Measurements from ENCODE around the gene PAQR8. TPM values are rescaled to one million over a fixed set of nuclear protein-coding genes. Genes with fewer than 3 reads are reported as not detected.
"Not testable (repeated sequence)": the region's sequence is repeated elsewhere in the genome, so short reads cannot be mapped to it uniquely, and the experiment has no call there.

Gene PAQR8
- polyA plus RNA-seq, 4 donors: 14.6 to 33.8 (median 28.2) TPM

DNA sequence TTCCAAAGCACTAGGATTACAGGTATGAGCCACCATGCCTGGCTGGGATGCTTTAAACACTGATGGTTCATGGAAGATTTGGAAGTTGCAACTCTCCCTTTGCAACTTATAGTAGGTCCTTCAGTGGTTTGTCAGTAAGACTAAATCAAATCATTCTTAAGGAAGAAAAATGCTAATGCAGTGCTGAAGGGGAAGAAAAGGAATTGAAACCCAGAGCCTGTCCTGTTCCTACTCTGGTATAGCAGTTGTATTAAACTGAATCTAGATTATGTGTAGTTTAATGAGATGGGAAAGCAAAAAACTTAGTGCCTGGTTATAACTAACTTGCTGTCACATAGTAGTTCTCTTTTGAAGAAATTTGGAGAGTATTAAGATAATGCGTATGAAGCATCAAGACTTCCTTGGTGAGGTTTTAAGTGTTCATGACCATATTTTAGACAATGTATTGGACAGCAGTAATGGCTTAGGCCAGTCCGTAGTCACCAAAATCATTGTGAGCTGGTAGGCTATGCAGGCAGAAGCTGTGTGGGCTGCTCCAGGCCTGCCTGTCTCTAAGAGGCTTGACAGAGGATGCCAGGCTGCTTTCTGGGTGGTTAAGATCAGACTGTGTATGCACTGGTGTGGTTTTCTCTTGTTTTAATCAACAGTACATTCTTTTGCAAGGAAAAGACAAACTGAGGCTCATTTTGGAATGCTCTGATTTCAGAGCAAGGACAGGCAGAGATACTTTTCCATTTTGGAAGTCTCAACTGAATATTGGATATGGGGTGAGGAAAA lies 14.0 kb downstream of the PAQR8 start:
- no peak for DNase-seq (ENCODE audit: low read depth in 4 of 4, low spot score in 3 of 4)

DNA sequence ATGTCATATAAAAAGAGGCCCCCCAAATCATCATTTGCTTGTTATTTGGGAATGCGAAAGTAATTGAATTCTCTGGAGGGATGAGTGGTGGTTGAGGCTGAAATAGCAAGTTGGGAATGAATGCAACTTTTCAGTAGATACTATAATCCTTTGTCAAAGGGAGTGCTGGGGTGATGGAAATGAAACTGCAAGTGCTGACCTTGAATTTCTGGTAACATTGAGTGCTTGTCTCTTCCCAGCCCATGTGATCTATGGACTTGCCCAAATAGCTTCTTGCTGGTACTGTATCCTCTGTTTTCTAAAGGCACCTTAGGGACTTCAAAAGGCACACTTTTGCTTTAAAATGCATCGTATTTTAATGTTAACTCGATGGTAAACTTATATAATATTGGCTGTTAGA lies 14.8 kb downstream of the PAQR8 start:
- DNase-seq (ENCODE audit: low read depth in 4 of 4, low spot score in 3 of 4): no peak

DNA sequence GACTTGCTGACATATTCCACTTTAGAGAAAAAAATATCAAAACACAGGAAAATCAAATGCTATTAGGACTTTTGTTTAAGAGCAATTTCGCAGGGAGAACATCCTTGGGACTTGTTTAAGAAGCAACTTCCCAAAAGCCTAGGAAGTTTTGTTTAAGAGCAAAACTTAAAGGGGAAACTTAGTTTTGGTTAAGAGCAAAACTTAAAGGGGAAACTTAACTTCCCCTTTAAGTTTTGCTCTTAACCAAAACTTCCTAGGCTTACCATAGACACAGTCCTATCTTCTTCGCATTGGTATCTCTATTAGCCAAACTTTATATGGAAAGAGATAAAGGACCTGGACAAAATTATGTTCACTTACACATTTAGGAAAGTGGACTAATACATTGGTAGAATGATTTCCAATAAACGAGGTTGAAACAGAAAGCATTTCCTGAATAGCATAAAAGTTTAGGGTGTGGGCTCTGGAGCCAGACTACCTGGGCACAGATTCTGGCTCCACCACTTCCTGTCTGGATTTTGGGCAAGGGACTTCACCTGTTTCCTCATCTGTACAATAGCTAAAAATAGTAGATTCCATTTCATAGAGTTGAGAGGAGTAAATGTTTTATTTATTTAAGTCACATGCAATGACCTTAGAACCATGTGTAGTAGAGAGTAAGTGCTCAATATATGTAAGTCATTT lies 15.7 kb downstream of the PAQR8 start:
- DNase-seq (ENCODE audit: low read depth in 4 of 4, low spot score in 3 of 4): no peak

DNA sequence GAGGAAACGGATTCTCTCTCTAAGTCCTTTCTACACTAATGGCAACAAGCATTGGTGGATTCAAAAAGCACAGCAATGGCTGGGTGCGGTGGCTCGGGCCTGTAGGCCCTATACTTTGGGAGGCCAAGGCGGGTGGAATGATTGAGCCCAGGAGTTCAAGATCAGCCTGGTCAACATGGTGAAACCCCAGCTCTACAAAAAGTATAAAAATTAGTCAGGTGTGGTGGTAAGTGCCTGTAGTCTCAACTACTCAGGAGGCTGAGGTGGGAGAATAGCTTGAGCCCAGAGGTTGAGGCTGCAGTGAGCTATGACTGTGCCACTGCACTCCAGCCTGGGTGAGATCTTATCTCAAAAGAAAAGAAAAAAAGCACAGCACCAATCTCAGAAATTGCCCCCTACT lies 19.3 kb downstream of the PAQR8 start:
- DNase-seq (ENCODE audit: low read depth in 4 of 4, low spot score in 3 of 4): no peak

DNA sequence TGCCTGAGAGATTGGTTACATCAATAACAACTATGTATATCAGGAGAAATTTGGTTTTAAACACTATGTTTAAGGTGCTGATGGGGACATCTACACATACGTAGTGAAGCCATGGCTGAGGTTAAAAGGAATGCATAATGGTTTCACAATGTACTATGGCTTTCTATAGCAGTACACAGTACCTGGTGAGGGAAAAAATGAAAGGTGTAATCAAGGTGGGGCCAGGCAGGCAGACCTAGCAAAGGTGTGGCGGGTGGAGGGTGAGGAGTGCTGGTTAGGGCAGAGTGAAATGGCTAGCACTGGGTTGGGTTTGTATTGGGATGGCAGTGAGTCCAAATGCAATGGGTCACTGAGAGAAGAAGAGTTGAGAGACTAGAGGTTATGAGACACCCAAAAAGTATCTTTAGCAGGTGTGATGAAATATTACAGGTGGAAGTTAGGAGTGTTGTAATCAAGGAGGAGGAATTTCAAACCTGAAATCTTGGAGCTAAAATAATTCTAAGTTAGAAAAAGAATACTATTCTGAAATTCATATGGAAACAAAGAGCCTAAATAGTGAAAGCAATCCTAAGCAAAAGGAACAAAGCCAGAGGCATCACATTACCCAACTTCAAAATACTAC lies 22.3 kb downstream of the PAQR8 start:
- DNase-seq (ENCODE audit: low read depth in 4 of 4, low spot score in 3 of 4): no peak

DNA sequence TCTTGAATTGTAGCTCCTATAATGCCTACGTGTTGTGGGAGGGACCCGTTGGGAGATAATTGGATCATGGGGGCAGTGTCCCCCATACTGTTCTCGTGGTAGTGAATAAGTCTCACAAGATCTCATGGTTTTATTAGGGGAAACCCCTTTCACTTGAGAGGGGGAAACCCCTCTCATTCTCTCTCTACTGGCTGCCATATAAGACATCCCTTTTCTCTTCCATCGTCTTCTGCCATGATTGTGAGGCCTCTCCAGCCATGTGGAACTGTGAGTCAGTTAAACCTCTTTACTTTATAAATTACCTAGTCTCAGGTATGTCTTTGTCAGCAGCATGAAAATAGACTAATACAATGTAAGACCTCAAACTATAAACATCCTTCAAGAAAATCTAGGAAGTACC lies 23.1 kb downstream of the PAQR8 start:
- no peak for DNase-seq (ENCODE audit: low read depth in 4 of 4, low spot score in 3 of 4)

DNA sequence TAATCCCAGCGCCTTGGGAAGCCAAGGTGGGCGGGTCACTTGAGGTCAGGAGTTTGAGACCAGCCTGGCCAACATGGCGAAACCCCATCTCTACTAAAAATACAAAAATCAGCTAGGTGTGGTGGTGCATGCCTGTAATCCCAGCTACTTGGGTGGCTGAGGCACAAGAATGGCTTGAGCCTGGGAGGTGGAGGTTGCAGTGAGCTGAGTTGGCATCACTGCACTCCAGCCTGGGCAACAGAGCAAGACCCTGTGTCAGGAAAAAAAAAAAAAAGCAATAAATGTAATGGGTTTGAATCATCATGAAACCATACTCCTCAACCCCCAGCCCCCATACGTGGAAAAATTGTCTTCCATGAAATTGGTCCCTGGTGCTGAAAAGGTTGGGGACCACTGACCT lies 26.2 kb downstream of the PAQR8 start:
- not testable (repeated sequence) for DNase-seq (ENCODE audit: low read depth in 4 of 4, low spot score in 3 of 4)

DNA sequence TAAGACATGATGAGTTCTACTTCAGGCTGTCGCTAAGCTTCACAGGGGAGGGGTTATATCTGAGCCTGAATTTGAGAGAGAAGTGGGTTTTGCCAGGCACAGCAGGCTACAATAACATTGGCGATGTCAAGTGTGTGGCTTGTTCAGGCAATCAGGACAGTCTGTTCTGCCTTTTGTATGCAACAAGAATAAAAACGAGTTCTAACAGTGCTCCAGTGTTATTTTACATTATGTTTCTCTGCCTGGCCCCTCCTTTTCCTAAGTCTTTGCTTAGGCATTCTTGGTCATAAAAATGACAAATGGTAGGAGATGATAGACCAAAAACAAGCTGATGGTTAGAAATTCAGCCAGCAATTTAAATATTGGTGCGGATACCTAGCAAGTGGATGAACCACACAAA lies 26.8 kb downstream of the PAQR8 start:
- DNase-seq (ENCODE audit: low read depth in 4 of 4, low spot score in 3 of 4): no peak

DNA sequence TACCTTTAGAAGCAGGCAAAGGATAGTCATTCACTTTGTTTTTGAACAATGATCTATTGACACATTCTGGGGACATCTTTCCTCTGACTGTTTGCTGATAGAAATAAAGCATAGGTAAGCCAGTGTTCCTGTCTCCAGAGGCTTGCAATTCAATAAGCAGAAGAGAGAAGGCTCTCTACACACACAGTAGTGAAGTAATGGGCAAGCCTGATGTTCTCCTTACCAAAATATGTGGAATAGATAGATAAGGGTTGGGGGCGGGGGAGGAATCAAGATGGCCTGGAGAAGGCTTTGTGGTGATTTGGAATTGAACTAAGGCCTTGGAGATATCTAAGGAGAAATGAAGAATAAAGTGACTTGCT lies 27.3 kb downstream of the PAQR8 start:
- DNase-seq (ENCODE audit: low read depth in 4 of 4, low spot score in 3 of 4): no peak

DNA sequence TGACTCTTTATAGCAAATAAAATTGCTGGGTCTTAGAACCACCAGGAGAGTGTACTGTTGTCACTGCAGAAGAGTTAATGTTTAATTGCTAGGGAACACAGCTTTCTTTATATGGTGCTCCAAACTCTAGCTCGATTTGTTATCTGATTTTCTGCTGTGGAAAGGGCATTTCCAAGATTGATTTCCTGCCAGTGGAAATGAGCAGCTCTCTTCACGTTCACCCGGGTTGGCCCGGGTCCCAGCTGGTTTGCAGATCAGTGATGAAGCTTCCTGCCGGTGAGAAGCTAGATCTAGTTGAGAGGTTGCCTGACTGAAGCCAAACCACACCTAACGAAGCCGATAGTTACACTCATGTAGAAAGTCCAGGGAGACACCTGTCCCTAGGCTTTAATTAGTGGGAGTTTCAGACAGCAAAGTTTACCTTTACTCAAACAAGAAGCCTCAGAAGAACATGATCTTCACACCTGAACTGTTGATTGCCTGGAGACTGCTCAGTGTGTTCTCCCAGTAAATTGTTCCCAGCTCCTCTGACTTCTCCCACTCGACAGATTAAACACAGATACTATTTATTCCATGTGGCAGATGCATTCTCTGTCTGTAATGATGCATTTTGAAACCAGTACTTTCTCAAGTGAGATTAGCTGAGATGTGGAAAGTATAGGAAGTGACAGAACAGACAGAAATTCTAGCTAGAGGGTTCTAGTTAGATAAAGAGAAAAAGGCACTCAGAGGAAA lies 27.8 kb downstream of the PAQR8 start:
- peak in 1 of 4 donors; percentile 24 for DNase-seq (ENCODE audit: low read depth in 4 of 4, low spot score in 3 of 4)

DNA sequence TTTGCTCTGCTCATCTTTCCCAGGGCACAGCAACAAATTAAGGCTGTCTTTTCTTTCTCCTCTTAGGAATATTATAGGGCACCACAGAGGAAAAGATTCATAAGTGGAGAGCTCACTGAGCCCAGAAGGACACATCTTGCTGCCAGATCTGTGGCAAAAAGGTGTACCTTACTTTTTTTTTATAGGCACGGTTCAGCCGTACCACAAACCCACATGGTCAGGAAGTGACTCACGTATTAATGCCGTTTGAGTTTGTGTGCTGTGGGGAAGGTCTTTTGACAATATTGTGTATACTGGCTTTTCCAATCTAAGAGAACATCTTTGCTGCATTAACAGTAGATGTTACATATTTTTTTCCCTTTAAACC lies 28.4 kb downstream of the PAQR8 start:
- DNase-seq (ENCODE audit: low read depth in 4 of 4, low spot score in 3 of 4): no peak

DNA sequence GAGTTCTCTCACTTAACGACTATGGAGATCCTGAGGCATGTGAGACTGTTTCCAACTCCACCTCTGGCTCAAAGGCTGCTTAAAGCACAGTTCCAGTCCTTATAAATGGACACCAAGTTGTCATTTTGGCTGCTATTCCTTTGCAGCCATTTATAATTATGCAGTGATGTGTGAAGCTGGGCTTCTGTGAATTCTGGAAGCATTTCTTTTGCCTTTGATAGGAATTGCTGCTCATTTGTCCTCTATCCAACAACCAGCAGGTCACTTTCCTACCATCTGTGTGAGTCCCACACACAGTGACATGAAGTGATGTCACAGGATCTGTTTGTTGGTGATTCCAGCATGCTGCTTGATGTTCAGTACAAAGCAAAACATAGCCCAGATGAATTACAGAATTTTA lies 29.6 kb downstream of the PAQR8 start:
- no peak for DNase-seq (ENCODE audit: low read depth in 4 of 4, low spot score in 3 of 4)

DNA sequence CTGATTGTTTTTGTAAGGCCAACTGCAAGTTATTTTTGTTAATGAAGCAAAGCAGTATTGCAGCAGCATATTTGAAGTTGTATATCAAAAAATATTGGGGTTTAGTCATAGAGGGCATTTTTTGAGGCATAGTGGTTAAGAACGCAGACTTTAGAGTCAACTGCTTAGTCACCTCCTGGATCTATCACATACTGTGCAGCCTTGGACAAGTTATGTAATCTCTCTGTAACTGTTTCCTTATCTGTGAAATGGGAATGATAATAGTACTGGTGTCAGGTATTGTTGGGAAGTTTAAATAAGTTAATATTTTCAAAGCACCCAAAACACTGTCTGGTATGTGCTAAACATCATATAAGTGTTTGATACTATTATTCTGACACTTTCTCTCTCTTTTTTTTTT lies 31.0 kb downstream of the PAQR8 start:
- no peak for DNase-seq (ENCODE audit: low read depth in 4 of 4, low spot score in 3 of 4)

DNA sequence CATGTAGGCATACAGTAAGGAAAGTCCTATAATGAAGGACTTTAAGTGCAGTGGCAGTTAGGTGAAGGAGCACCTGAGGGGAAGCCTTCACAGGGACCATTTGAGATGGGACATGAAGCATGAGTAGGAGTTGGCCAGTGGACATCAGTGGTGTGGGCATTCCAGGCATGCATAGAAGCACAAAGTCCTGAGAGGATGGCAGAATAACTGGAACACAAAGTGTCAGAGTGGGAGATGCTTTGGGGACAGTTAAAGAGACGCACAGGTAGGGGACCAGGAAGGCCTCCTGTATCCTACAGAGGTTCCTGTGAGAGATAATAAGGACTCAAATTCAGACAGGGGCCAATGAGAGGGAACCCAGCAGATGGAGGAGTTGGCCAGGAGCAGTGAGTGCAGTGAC lies 31.8 kb downstream of the PAQR8 start:
- DNase-seq (ENCODE audit: low read depth in 4 of 4, low spot score in 3 of 4): no peak

DNA sequence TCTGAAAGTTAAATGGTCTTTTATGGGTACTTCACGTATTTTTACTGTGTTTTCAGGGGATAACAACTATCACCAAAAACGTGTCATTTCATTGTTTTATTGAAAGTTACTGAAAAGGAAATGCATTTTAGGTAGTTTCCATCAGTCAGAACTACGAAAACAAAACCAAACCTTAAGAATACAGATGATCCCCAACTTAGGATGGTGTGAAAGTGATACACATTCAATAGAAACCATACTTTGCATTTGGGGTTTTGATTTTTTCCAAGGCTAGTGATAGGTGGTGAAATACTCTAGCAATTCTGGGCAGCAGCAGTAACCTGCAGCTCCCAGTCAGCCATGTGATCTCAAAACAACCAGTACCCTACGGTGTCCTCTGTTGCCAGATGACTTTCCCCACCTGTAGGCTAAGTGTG lies 32.3 kb downstream of the PAQR8 start:
- no peak for DNase-seq (ENCODE audit: low read depth in 4 of 4, low spot score in 3 of 4)

DNA sequence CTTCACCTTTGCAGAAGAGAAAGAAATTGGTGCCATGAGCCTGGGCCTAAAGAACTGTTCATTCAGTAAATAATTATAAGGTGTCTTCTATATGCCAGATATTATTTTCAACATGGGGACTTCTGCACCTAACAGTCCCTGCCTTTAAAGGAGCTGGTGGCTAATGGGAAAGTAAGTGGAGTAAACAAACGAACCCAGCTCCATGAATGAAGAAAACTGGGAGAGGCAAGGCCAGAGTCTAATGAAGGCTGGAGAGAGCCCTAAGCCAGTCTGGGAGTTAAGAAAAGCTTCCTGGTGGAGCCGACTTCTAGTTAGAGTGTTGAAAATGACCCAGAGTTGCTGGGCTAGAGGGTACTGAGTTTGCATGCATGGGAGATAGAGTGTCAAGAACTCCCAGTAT lies 34.0 kb downstream of the PAQR8 start:
- no peak for DNase-seq (ENCODE audit: low read depth in 4 of 4, low spot score in 3 of 4)

DNA sequence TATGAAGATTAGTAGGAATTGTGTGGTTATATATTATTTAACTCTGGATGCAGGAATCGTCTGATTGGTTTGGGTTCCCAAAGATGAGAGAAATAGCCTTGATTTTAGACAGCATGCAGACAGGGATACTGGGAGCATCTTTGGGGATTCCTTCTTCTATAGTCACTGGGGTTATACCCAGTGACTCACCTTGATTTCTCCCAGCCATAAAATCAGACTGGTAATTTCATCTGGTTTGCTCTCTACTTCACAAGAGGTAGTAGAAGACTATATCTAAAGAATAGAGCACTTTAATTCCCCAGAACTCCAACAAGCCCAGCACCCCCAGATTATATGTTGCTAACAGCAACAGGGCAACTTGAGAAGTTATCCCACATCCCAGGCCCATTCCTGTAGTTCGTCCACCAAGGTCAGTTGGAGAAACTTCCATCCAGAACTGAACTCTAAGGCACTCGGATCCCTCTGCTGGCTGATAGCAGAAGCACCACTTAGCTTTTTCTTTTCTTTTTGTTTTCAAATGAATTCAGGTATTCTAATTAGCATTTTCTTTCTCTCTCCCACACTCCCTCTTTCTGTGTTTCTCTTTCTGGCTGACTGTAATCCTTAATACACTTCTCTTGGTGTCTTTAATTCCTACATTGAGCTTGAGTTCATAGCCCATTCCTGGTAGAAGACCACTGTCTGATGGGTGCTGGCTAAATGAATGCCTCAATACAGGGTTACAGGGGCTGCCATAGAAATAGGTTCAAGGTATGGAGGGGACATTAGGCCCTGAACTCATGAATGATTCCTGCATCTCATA lies 37.8 kb downstream of the PAQR8 start:
- DNase-seq (ENCODE audit: low read depth in 4 of 4, low spot score in 3 of 4): no peak

DNA sequence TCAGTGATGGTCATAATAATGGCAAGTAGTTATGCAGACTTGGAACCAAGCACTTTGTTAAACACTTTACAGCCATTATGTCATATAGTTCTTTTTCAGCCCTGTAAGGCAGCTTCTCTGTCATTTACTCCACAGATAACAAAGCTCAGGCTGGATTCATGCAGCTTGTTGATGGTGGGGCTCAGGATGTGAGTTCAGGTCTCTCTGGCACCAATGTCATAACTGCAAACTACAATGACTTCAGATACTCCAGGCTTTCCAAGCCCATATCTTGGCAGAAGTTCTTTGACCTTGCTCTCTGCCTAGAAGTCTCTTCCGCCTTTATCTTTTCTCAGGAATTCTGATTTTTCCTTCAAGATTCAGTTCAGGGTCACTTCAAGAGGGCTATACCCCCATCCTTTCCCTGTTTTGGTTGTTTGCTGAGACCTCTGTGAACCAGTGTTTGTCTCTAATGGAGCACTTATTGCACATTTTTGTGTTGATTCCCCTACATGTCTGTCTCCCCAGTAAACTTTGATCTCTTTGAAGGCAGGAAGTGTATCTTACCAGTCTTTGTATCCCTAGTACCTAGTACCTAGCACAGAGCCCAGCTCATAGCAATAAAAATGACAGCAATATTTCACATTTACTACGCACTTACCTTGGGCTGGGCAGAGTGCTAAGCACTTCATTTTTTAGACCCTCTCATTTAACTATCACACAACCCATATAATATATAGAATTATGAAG lies 38.5 kb downstream of the PAQR8 start:
- no peak for DNase-seq (ENCODE audit: low read depth in 4 of 4, low spot score in 3 of 4)

DNA sequence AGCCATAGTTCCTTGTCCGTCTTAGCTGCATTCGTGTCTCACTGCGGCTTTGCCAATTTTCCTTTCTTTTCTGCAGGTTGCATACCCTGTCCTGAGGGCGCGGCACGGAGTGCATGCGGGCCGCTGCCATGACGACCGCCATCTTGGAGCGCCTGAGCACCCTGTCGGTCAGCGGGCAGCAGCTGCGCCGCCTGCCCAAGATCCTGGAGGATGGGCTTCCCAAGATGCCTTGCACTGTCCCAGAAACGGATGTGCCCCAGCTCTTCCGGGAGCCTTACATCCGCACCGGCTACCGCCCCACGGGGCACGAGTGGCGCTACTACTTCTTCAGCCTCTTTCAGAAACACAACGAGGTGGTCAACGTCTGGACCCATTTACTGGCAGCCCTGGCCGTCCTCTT lies 41.1 kb downstream of the PAQR8 start:
- no peak for DNase-seq (ENCODE audit: low read depth in 4 of 4, low spot score in 3 of 4)

DNA sequence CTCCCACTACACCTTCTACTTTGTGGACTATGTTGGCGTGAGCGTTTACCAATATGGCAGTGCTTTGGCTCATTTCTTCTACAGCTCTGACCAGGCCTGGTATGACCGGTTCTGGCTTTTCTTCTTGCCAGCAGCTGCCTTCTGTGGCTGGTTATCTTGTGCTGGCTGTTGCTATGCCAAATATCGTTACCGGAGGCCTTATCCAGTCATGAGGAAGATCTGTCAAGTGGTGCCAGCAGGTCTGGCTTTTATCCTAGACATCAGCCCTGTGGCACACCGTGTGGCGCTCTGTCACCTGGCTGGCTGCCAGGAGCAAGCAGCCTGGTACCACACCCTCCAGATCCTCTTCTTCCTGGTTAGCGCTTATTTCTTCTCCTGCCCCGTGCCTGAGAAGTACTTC lies 41.7 kb downstream of the PAQR8 start:
- DNase-seq (ENCODE audit: low read depth in 4 of 4, low spot score in 3 of 4): no peak

Measured in left renal pelvis (tissue), 4 donors.